OCI-LY7 (cell line): Measurements from ENCODE around the gene FOXN3. TPM values are rescaled to one million over a fixed set of nuclear protein-coding genes. Genes with fewer than 3 reads are reported as not detected.
A peak's percentile ranks its signal among the peaks of the same experiment; 100 is the strongest.

Experiments
- BruUV-seq: library from RNA; stranded (reverse); fragments of 400-500 nt; replicated peaks from 2 replicates; lab custom pipeline; 2021; lab: Mats Ljungman, UMichigan
- CTCF ChIA-PET: fragments of 300-600 bp; sonication (Branson Sonifier 250); formaldehyde crosslinking; loops from one replicate; lab custom pipeline; 2022; ENCODE audit warnings: antibody characterized with exemption; ENCODE audit not compliant: unreplicated experiment; lab: Charles Lee
- POLR2A ChIA-PET: fragments of 300-600 bp; sonication (Branson Sonifier 250); formaldehyde crosslinking; loops from one replicate; lab custom pipeline; 2022; ENCODE audit warnings: antibody characterized with exemption; lab: Charles Lee
- DNase-seq: peaks from one replicate; pipeline ENCODE4 v3.0.0-alpha.2; 2015; ENCODE audit warnings: low spot score
- H2AFZ ChIP-seq: fragments of 200-600 bp; sonication (generic), shearing (Covaris generic); 2 replicates; pipeline ENCODE4 v1.6.1; 2014; ENCODE audit warnings: mild to moderate bottlenecking, antibody characterized with exemption, low read length, moderate library complexity
- H3K27ac ChIP-seq: fragments of 200-600 bp; sonication (generic); 2 replicates; pipeline ENCODE4 v1.5.1; 2014; ENCODE audit warnings: mixed run types, low read depth, mild to moderate bottlenecking, moderate library complexity, low read length, inconsistent platforms; ENCODE audit not compliant: poor library complexity, severe bottlenecking
- H3K36me3 ChIP-seq: fragments of 200-600 bp; sonication (generic); 2 replicates; pipeline ENCODE4 v1.6.1; 2014; ENCODE audit warnings: mild to moderate bottlenecking, antibody characterized with exemption, low read length, moderate library complexity, mixed read lengths; ENCODE audit not compliant: insufficient read depth
- H3K4me1 ChIP-seq: fragments of 200-600 bp; sonication (generic); 2 replicates; pipeline ENCODE4 v1.5.1; 2014; ENCODE audit warnings: mild to moderate bottlenecking, low read length; ENCODE audit not compliant: insufficient read depth, poor library complexity, severe bottlenecking
- H3K4me2 ChIP-seq: fragments of 200-600 bp; sonication (generic); 2 replicates; pipeline ENCODE4 v1.6.1; 2014; ENCODE audit warnings: mild to moderate bottlenecking, low read length
- H3K4me3 ChIP-seq: fragments of 200-600 bp; sonication (generic); 2 replicates; pipeline ENCODE4 v1.5.1; 2014; ENCODE audit warnings: mild to moderate bottlenecking, low read depth, low read length; ENCODE audit not compliant: poor library complexity, severe bottlenecking
- H3K79me2 ChIP-seq: fragments of 200-600 bp; sonication (generic); 2 replicates; pipeline ENCODE4 v1.6.1; 2016; ENCODE audit warnings: low read depth, mild to moderate bottlenecking, low read length, moderate library complexity, mixed read lengths; ENCODE audit not compliant: insufficient read depth
- H3K9me2 ChIP-seq: fragments of 200-600 bp; sonication (generic); 2 replicates; pipeline ENCODE4 v1.6.1; 2016; ENCODE audit warnings: mild to moderate bottlenecking, low read length, mixed read lengths; ENCODE audit not compliant: insufficient read depth
- H3K9me3 ChIP-seq: fragments of 200-600 bp; sonication (generic); 2 replicates; pipeline ENCODE4 v1.6.1; 2014; ENCODE audit warnings: mild to moderate bottlenecking, mixed run types, low read length, mixed read lengths
- H4K20me1 ChIP-seq: fragments of 200-600 bp; sonication (generic); 2 replicates; pipeline ENCODE4 v1.6.1; 2014; ENCODE audit warnings: mild to moderate bottlenecking, antibody characterized with exemption, low read length, moderate library complexity, mixed read lengths; ENCODE audit not compliant: insufficient read depth
- CTCF ChIP-seq: fragments of 200-600 bp; sonication (generic); conservative IDR thresholded peaks from 2 replicates; pipeline ENCODE4 v1.5.1; 2014; ENCODE audit warnings: mild to moderate bottlenecking, antibody characterized with exemption, low read length, moderate library complexity, mixed read lengths
- EZH2phosphoT487 ChIP-seq: fragments of 200-600 bp; sonication (generic); IDR thresholded peaks from 2 replicates; pipeline ENCODE4 v1.6.1; 2018; ENCODE audit warnings: low read depth, borderline replicate concordance, mild to moderate bottlenecking, mixed run types, antibody characterized with exemption, low read length, moderate library complexity, mixed read lengths
- intact Hi-C: fragments of 100-400 bp; cut with micrococcal nuclease; formaldehyde crosslinking; loops from one replicate; pipeline ENCODE4 v1.10.0; 2022; ENCODE audit not compliant: unreplicated experiment
- total RNA-seq, 2 experiments: library from RNA; depleted of rRNA in 1 of 2; stranded (reverse); fragments of >200 nt in 1 of 2; shearing (Covaris generic) in 1 of 2; gene quantifications; 2 replicates each; pipeline ENCODE4 v1.2.3, GENCODE V29; 2014 to 2022

The FOXN3 gene
- total RNA-seq, 2 experiments from 2014 or later: 77.7 to 102 TPM

GRCh38 chr14:89342049-89342448 lies 75.0 kb downstream of the FOXN3 start:
- no peak for DNase-seq

DNA sequence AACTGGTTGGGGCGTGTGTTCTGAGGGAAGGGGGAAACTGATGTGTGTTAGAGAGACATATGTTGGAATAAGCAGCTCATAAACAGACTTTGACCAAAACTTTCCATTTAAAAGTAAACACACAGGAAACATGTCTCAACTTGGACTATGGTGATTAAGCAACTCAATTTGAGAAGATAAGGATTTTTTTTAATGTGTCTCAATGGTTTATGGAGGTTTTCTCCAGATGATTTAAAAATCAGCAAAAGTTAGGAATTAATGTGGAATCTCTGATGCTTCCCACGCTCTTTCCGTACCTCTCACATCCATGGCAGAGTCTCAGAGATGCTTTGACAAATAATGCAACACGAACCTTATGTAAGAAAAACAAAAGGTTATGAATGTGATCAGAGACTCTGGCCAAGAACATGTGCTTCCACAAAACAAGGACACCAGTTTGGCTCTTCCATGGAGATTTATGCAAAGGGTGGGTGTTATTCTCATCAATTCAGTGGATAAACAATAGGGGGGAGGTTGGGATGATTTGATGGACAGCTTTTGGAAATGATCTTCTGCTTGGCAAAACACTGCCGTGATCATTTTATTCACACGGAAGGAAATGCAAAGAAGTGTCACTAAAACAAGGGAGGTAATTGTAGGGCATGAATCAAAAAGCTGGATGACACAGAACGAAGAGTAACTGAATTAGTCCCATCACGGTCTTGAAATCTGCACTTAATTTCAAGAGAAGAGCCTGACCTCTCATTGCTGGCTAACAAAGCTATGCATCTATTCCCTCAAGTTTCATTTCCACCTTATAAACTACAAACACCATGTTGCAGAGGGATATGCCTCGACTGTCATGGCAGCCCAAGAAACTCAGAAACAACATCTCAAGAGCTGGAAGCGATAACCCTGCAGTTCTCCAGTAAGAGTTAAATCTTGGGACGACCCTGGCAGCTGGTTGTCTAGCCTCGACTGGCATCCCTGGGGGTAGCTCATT lies 76.5 kb downstream of the FOXN3 start:
- peaks cover 59% of the 10 kb centered on the region for H3K4me1 ChIP-seq
- H3K9me3 ChIP-seq: no peaks in the 10 kb centered on the region
- peaks cover 31% of the 10 kb centered on the region; the same call in 1 of the 2 replicates for H3K79me2 ChIP-seq
- no peaks in the 10 kb centered on the region for H3K9me2 ChIP-seq
- H3K4me3 ChIP-seq: peak overlapping the region; percentile 16
- DNase-seq: no peak
- H3K27ac ChIP-seq: peak overlapping the region; percentile 54
- POLR2A ChIA-PET: interaction anchor here (0.5 to 3.7 kb wide), 14 partner anchors 8 to 425 kb away, joined by 3 to 18 read pairs (median 4); no protein-coding TSS in a partner anchor
- CTCF ChIA-PET: interaction anchor here (0.9 to 1.1 kb wide), 2 partner anchors 26 to 84 kb away, joined by 3 read pairs; no protein-coding TSS in a partner anchor
- H3K36me3 ChIP-seq: peaks cover 14% of the 10 kb centered on the region; the same call in 1 of the 2 replicates
- H3K4me2 ChIP-seq: peak overlapping the region; percentile 68
- no TSS peak for BruUV-seq
- TF ChIP-seq CTCF (no peak), EZH2phosphoT487 (no peak)
- H2AFZ ChIP-seq: no peak overlapping the region
- no peaks in the 10 kb centered on the region for H4K20me1 ChIP-seq
- intact Hi-C loops: no loop called here

More at GRCh38 chr14:89342049-89342448, 75.0 kb downstream of the FOXN3 start:
- no peaks in the 10 kb centered on the region for H3K9me3 ChIP-seq
- ChIA-PET POLR2A (interaction anchor here (0.8 to 3.7 kb wide), 3 partner anchors 10 to 86 kb away, joined by 3 to 18 read pairs (median 5); no protein-coding TSS in a partner anchor), CTCF (no interaction called here)
- intact Hi-C loops: no loop called here
- H3K4me3 ChIP-seq: no peak overlapping the region
- no peak overlapping the region for H3K4me2 ChIP-seq
- H3K36me3 ChIP-seq: peaks cover 28% of the 10 kb centered on the region
- TF ChIP-seq EZH2phosphoT487: no peak
- no peak for TF ChIP-seq CTCF
- H4K20me1 ChIP-seq: no peaks in the 10 kb centered on the region
- peaks cover 44% of the 10 kb centered on the region for H3K4me1 ChIP-seq
- peaks cover 21% of the 10 kb centered on the region; the same call in 1 of the 2 replicates for H3K79me2 ChIP-seq
- H3K27ac ChIP-seq: no peak overlapping the region
- H2AFZ ChIP-seq: no peak overlapping the region
- BruUV-seq: no TSS peak
- H3K9me2 ChIP-seq: no peaks in the 10 kb centered on the region
